Heart left ventricle (tissue), 13 donors: ENCODE results near the gene CCDC136.

Experiments
- POLR2A ChIP-seq, 2 donors: fragments of 450-650 bp; IDR thresholded peaks; one replicate each; pipeline ENCODE4 v1.6.1; 2017; ENCODE audit warnings: antibody characterized with exemption in 2 of 2, mild to moderate bottlenecking in 2 of 2, moderate library complexity in 2 of 2
- TF ChIP-seq, protein P1 (sequence below), 12 donors: fragments of 200-600 bp; sonication (generic) in 4 of 12; IDR thresholded peaks; one replicate each; pipeline versions ENCODE4 v1.5.0 to v1.8.0; 2018 to 2022; ENCODE audit warnings: antibody characterized with exemption in 12 of 12, mild to moderate bottlenecking in 5 of 12
- donor health status: ischemic (EF 13 %, LVEDD 7.1; RV severe dilation, severe dysfunction).
- donor health status: DM: no; HTN: yes; CAD: no.
- donor health status: DM: no; HTN: no; CAD: no.
- donor health status: ischemic (EF 25% LVEDD 6.9; RV normal size, moderate dysfunction).
- donor health status: ischemic (EF 25% LVEDD 5.7; RV mildly dilated, moderate dysfunction).
- donor health status: ischemic (EF 35%, LVEDD 5.7; RV mildly dilated, moderate dysfunction).
- donor health status: nonischemic (EF 11% LVEDD 7.7; RV severe dilation, severe dysfunction).
- donor health status: DM: yes; HTN: yes; CAD: no.
- donor health status: PGD.
- donor health status: ischemic (EF 29% LVEDD 5.4; RV normal size, mild dysfunction).
- donor health status: nonischemic (EF 23%, LVEDD 6.1; RV moderate dilation, normal function).

DNA sequence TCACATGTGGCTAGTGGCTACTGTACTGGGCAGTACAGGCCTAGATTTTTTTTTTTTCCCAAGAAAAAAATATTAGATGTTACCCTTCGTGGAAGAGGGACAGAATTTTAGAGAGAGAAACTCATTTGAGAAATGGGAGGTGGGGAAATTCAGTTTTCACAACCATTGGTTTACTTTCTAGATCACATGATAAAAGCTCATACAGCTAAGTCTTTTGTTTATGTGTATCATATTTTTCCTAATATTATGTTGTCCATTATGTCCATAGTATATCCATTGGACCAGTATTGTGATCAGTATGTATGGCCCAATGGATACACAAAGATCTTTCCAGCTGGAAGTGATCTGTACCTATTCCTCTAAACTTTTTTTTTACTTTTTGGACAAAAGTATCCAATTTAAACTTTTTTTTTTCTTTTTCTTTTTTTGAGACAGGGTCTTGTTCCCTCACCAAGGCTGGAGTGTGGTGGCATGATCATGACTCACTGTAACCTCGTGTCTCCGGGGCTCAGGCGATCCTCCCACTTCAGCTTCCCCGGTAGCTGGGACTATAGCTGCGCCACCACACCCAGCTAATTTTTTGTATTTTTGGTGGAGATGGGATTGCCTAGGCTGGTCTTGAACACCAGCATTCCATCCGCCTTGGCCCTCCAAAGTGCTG is 48.5 kb upstream of the CCDC136 start:
- no peak for TF ChIP-seq POLR2A (IDR thresholded peaks at IDR 0.05)
- TF ChIP-seq, protein P1, sequence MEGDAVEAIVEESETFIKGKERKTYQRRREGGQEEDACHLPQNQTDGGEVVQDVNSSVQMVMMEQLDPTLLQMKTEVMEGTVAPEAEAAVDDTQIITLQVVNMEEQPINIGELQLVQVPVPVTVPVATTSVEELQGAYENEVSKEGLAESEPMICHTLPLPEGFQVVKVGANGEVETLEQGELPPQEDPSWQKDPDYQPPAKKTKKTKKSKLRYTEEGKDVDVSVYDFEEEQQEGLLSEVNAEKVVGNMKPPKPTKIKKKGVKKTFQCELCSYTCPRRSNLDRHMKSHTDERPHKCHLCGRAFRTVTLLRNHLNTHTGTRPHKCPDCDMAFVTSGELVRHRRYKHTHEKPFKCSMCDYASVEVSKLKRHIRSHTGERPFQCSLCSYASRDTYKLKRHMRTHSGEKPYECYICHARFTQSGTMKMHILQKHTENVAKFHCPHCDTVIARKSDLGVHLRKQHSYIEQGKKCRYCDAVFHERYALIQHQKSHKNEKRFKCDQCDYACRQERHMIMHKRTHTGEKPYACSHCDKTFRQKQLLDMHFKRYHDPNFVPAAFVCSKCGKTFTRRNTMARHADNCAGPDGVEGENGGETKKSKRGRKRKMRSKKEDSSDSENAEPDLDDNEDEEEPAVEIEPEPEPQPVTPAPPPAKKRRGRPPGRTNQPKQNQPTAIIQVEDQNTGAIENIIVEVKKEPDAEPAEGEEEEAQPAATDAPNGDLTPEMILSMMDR (IDR thresholded peaks at IDR 0.05) = no peak
